ENCODE measurements around the gene PPA1.
"Not testable (repeated sequence)": the region's sequence is repeated elsewhere in the genome, so short reads cannot be mapped to it uniquely, and the experiment has no call there.

PPA1 gene

DNA sequence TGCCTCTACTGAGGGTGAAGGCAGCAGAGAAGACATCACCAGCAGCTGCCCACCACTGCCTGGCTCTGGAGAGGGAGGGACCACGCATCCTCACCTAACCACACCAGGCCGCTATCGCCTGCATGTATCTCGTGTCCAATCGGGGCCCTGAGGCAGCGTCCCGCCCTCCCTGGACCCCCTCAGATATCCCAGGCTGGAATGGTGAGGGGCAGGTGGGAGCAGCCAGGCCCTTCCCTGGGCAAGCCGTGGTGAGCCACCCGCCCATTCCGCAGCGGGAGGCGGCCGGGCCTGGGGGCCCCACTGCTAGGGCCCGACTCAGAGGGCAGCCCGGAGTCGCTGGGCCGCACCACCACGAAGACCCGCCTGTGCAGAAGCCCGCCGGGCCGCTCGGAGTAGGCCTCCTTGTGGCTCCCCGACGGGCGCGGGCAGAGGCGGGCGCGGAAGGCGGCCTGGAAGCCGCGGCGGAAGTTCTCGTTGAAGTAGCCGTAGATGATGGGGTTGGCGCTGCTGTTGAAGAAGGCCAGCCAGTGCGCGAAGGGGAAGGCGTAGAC is 21.6 kb upstream of the PPA1 start:
- no peak for FAIRE-seq

- no peak for FAIRE-seq
These were observed 20.9 kb upstream of the PPA1 start for GRCh38 chr10:70253878-70254765.

DNA sequence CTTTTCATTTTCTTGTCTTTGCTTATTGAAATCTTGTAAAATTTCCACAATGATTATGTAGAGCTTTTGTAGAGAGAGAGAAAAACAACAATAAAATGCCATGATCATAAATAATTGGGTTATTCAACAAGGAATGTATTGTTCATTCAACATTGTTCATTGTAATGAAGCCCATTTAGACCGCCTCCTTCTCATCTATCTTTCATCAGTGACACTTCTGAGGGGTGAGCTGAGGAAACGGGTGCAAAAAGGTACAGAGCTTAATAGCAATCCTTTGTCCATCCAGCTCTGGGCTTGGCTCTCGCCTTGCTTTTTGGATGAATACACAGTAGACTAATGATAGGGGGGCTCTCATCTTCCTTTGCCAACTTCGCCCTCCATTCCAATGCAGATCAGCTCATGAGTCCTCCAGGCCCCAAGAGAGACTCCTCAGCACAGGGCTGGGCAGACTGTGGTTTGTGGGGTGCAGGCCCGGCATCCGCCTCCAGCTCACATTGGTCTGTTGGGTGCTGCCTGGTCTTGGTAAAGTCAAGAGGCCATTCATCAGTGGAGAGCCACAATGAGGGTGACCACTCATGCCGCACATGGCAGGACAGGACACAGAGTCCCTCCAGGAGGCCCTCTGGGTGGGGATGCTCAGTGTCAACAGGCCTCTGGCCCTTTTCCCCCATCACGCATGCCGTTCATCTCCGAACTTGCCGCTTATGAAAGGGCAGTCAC is 17.9 kb upstream of the PPA1 start:
- no peak for FAIRE-seq

DNA sequence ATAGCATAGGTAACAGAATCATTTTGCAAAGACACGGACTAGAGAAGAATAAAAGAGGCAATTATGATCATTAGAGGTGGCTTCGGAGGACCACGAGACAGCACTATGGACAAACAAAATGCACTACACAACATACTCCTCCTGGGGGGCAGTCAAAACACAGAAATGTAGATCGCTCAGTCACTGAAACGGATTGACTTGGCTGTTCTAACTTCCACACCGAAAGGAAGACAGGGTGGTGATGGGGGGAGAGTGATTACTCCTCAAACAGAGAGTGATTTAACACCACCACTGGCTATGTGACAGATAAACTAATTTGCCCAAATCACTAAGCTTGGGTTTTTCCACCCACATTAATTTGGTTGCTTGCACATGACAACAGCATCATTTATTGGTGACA is 14.1 kb upstream of the PPA1 start:
- no peak for FAIRE-seq

DNA sequence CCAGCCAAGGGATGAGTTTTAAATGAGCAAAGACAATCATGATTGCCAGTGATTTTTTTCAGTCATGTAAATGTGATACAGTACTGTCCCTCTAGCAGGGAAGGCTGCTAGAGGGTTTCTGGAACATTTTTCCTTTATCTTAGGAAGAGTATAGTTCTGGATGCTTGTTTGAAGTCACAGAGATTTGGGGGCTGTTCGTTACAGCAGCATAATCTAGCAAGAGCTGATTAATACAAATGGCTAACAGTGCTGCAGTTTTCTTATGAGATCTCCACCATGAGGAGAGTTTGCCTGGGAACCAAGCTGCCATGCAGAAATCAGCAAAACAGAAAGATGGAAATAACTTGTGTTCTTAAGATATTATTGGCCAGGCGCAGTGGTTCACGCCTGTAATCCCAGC is 7.9 kb upstream of the PPA1 start:
- FAIRE-seq = no peak

GRCh38 chr10:70239986-70240385 is 6.8 kb upstream of the PPA1 start:
- not testable (repeated sequence) for FAIRE-seq

DNA sequence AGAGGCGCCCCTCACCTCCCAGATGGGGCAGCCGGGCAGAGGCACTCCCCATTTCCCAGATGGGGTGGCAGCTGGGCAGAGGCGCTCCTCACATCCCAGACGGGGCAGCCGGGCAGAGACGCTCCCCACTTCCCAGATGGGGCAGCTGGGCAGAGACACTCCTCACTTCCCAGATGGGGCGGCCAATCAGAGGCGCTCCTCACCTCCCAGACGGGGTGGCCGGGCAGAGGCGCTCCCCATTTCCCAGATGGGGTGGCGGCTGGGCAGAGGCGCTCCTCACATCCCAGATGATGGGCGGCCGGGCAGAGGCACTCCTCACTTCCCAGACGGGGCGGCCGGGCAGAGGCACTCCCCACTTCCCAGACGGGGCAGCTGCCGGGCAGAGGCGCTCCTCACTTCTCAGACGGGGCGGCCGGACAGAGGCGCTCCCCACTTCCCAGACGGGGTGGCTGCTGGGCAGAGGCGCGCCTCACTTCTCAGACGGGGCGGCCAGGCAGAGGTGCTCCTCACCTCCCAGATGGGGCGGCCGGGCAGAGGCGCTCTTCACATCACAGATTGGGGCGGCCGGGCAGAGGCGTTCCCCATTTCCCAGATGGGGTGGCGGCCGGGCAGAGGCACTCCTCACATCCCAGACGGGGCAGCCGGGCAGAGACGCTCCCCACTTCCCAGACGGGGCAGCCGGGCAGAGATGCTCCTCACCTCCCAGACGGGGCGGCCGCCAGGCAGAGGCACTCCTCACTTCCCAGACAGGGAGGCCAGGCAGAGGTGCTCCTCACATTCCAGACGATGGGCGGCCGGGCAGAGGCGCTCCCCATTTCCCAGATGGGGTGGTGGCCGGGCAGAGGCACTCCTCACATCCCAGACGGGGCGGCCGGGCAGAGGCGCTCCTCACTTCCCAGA is 6.1 kb upstream of the PPA1 start:
- FAIRE-seq = not testable (repeated sequence)

GRCh38 chr10:70237958-70238536 is 4.8 kb upstream of the PPA1 start:
- not testable (repeated sequence) for FAIRE-seq

- no peak for FAIRE-seq
These were observed 1.6 kb upstream of the PPA1 start for GRCh38 chr10:70234668-70235447.

DNA sequence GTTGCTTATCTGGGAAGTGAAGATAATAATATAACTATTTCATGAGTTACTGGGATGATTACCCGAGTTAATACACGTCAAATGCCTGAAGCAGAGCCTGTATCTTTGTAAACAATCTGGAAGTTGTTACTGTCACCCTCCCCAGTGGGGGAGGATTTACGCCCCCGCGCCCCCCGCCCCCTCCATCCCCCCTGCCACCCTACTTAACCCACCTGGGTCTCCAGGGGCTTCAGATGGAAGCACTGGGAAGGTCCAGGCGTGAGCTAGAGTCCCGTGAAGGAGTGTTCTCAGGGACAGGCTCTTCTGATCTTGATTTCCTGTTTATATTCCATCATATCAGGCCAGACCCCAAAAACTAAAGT is 691 bp upstream of the PPA1 start:
- FAIRE-seq = no peak

DNA sequence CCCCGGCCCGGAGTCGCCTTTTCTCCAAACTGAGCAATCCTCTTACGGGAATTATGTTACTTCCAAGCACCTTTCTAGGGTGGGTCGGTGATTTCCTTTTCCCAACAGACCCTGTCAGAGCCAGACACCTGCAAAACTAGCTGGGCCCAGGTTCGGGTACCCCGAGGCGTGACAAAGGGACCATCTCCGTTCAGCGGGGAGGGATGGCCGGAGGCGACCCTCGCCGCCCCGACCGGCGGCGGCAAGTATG is 445 bp downstream of the PPA1 start:
- FAIRE-seq = no peak

GRCh38 chr10:70232155-70232858 is 922 bp downstream of the PPA1 start:
- FAIRE-seq = no peak

- FAIRE-seq = no peak
These were observed 4.7 kb downstream of the PPA1 start for GRCh38 chr10:70228491-70228890.

GRCh38 chr10:70227548-70228320 is 5.5 kb downstream of the PPA1 start:
- no peak for FAIRE-seq

DNA sequence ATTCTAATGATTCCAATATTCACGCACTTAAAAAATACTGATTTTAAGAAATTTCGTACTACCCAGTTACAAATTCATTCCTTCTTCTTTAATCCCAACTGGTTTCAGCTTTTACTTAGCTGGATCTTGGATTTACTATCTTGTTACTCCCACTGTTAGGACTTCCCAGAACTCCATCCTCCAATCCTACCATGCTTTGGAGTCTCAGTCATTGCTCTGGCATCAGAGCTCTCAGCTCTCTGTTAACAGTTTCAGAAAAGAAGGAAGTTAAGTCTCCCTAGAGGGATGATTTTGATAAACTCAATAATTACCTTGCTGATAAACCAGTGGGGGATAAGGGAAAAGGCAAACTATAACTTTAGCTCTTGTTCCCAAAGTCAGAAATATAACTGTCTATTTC is 9.5 kb downstream of the PPA1 start:
- no peak for FAIRE-seq

DNA sequence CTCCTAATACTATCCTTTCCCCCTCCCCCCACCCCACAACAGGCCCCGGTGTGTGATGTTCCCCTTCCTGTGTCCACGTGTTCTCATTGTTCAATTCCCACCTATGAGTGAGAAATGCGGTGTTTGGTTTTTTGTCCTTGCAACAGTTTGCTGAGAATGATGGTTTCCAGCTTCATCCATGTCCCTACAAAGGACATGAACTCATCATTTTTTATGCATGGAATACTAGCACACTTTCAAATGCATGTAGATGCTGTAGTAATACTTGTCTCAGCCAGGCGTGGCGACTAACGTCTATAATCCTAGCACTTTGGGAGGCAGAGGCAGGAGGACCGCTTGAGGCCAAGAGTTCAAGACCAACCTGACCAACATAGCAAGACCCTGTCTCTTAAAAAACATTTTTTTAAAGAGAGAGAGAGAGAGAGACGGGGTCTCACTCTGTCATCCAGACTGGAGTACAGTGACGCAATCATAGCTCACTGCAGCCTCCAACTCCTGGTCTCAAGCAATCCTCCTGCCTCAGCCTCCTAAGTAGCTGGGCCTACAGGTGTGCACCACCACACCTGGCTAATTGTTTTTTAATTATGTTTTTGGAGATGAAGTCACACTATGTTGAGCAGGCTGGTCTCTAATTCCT is 10.3 kb downstream of the PPA1 start:
- not testable (repeated sequence) for FAIRE-seq

GRCh38 chr10:70222340-70222794 is 10.9 kb downstream of the PPA1 start:
- FAIRE-seq = no peak

GRCh38 chr10:70221030-70221429 is 12.2 kb downstream of the PPA1 start:
- FAIRE-seq = no peak

GRCh38 chr10:70212879-70213278 is 20.4 kb downstream of the PPA1 start:
- FAIRE-seq = no peak

DNA sequence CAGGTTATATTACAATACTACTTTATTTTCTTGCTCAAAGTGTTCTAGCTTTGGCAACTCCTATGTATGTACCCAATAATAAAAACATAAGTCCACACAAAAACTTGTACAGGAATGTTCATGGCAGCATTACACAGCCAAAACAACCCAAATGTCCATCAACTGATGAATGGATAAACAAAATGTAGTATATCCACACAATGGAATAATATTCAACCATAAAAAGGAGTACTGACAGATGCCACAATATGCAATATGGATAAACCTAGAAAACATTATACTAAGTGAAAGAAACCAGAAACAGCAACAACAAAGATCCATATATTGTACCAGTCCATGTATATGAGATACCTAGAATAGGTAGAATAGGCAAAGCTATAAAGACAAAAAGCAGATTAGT is 21.0 kb downstream of the PPA1 start:
- no peak for FAIRE-seq

Data from islet of Langerhans (tissue), 1 donor.